Measurements from ENCODE around the gene FHIT. TPM values are rescaled to one million over a fixed set of nuclear protein-coding genes. Genes with fewer than 3 reads are reported as not detected.

FHIT gene
- total RNA-seq, 1 experiment from 2014 or later, result 0.34 TPM

GRCh38 chr3:61172203-61172602 is 79.0 kb downstream of the FHIT start:
- DNase-seq (ENCODE audit: low read depth), result no peak

- DNase-seq (ENCODE audit: low read depth), result no peak
Observed at GRCh38 chr3:61169621-61170251, 81.5 kb downstream of the FHIT start.

- DNase-seq (ENCODE audit: low read depth), result no peak
Observed at GRCh38 chr3:61168286-61168685, 83.0 kb downstream of the FHIT start.

- DNase-seq (ENCODE audit: low read depth), result no peak
Observed at GRCh38 chr3:61162965-61163364, 88.3 kb downstream of the FHIT start.

GRCh38 chr3:61158667-61159066 is 92.6 kb downstream of the FHIT start:
- DNase-seq (ENCODE audit: low read depth), result no peak

- DNase-seq (ENCODE audit: low read depth), result no peak
Observed at GRCh38 chr3:61158216-61158615, 93.0 kb downstream of the FHIT start.

- no peak for DNase-seq (ENCODE audit: low read depth)
Observed at GRCh38 chr3:61157414-61157813, 93.8 kb downstream of the FHIT start.

GRCh38 chr3:61155701-61156292 is 95.5 kb downstream of the FHIT start:
- no peak for DNase-seq (ENCODE audit: low read depth)

GRCh38 chr3:61154457-61155198 is 96.6 kb downstream of the FHIT start:
- no peak for DNase-seq (ENCODE audit: low read depth)

- DNase-seq (ENCODE audit: low read depth), result no peak
Observed at GRCh38 chr3:61152071-61152470, 99.2 kb downstream of the FHIT start.

GRCh38 chr3:61149236-61149635 is 102.0 kb downstream of the FHIT start:
- DNase-seq (ENCODE audit: low read depth), result no peak

GRCh38 chr3:61146010-61146890 is 105.0 kb downstream of the FHIT start:
- DNase-seq (ENCODE audit: low read depth), result no peak

- DNase-seq (ENCODE audit: low read depth), result no peak
Observed at GRCh38 chr3:61141697-61142096, 109.6 kb downstream of the FHIT start.

- DNase-seq (ENCODE audit: low read depth), result no peak
Observed at GRCh38 chr3:61141227-61141626, 110.0 kb downstream of the FHIT start.

GRCh38 chr3:61139686-61140085 is 111.6 kb downstream of the FHIT start:
- DNase-seq (ENCODE audit: low read depth), result no peak

- DNase-seq (ENCODE audit: low read depth), result no peak
Observed at GRCh38 chr3:61138401-61138800, 112.9 kb downstream of the FHIT start.

- no peak for DNase-seq (ENCODE audit: low read depth)
Observed at GRCh38 chr3:61136191-61136590, 115.1 kb downstream of the FHIT start.

- DNase-seq (ENCODE audit: low read depth), result no peak
Observed at GRCh38 chr3:61134532-61134931, 116.7 kb downstream of the FHIT start.

GRCh38 chr3:61132062-61132461 is 119.2 kb downstream of the FHIT start:
- no peak for DNase-seq (ENCODE audit: low read depth)

GRCh38 chr3:61118830-61119229 is 132.4 kb downstream of the FHIT start:
- DNase-seq (ENCODE audit: low read depth), result no peak

GRCh38 chr3:61117045-61117898 is 134.0 kb downstream of the FHIT start:
- no peak for DNase-seq (ENCODE audit: low read depth)

Data from LHCN-M2 (cell line).